OCI-LY1 (cell line): ENCODE data around the gene RPN1.

Experiments
- EZH2 ChIP-seq: fragments of 200-600 bp; sonication (generic), shearing (Covaris generic); IDR thresholded peaks from 2 replicates; pipeline ENCODE4 v1.8.0; 2017; ENCODE audit warnings: borderline replicate concordance, mixed run types, mild to moderate bottlenecking, antibody characterized with exemption, low read length, moderate library complexity, mixed read lengths
- TF ChIP-seq, protein P1 (sequence below): fragments of 200-600 bp; sonication (generic), shearing (Covaris generic); IDR thresholded peaks from 2 replicates; pipeline ENCODE4 v1.5.1; 2017; ENCODE audit warnings: mild to moderate bottlenecking, antibody characterized with exemption, low read length, moderate library complexity, mixed read lengths

DNA sequence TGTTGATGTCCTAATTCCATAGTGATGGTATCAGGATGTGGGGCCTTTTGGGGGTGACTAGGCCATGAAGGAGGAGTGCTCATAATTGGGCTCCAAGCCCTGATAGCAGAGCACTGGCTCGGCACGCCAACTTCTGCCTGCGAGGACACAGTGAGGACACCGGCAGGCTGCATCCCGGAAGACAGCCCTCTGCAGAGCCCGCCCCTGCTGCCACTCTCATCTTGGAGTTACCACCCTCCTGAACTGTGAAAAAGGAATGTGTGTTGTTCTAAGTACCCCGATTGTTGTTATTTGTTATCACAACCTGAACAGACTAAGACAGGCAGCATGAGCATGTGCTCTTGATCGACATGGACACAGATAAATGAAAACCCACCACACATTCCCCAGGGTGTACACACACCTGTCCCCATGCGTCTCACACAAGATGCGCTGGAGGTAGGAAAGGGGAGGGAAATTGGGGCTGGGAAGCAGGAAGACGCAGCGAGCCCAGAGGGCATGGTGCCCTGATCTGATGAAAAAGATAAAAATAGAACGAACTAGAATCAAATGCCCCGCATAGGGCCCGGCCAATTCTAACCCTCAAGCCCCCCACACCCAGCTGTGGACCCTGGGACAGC, 40.1 kb downstream of the RPN1 start:
- TF ChIP-seq, protein P1, sequence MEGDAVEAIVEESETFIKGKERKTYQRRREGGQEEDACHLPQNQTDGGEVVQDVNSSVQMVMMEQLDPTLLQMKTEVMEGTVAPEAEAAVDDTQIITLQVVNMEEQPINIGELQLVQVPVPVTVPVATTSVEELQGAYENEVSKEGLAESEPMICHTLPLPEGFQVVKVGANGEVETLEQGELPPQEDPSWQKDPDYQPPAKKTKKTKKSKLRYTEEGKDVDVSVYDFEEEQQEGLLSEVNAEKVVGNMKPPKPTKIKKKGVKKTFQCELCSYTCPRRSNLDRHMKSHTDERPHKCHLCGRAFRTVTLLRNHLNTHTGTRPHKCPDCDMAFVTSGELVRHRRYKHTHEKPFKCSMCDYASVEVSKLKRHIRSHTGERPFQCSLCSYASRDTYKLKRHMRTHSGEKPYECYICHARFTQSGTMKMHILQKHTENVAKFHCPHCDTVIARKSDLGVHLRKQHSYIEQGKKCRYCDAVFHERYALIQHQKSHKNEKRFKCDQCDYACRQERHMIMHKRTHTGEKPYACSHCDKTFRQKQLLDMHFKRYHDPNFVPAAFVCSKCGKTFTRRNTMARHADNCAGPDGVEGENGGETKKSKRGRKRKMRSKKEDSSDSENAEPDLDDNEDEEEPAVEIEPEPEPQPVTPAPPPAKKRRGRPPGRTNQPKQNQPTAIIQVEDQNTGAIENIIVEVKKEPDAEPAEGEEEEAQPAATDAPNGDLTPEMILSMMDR = no peak
- TF ChIP-seq EZH2 = no peak
